HepG2 (cell line): ENCODE data around the gene RPL27A.

Experiments
- CBX1 ChIP-seq: IDR thresholded peaks from one replicate; pipeline ENCODE4 v1.6.1; 2016; ENCODE audit warnings: antibody characterized with exemption, low read depth
- PBX2 ChIP-seq: IDR thresholded peaks from 2 replicates; pipeline ENCODE4 v1.6.1; 2016; ENCODE audit warnings: control low read depth
- THAP11 ChIP-seq: IDR thresholded peaks from 2 replicates; pipeline ENCODE4 v1.6.1; 2016; ENCODE audit warnings: missing biosample characterization, missing genetic modification reagents
- ZBTB38 ChIP-seq: sonication (generic); formaldehyde crosslinking; IDR thresholded peaks from 2 replicates; pipeline ENCODE4 v1.5.1; 2020; ENCODE audit warnings: mild to moderate bottlenecking, missing genetic modification reagents
- ZNF660 ChIP-seq: sonication (generic); formaldehyde crosslinking; IDR thresholded peaks from 2 replicates; pipeline ENCODE4 v1.5.1; 2020; ENCODE audit warnings: mild to moderate bottlenecking, low read depth, missing genetic modification reagents, borderline replicate concordance

- TF ChIP-seq PBX2 (CRISPR knock-in tag) = no peak
- no peak for TF ChIP-seq THAP11
- TF ChIP-seq ZNF660 (CRISPR knock-in tag) = no peak
- no peak for TF ChIP-seq CBX1
- TF ChIP-seq ZBTB38 (CRISPR knock-in tag) = no peak
Measured at GRCh38 chr11:8636127-8636526, 46.5 kb upstream of the RPL27A start.
